ENCODE measurements around the gene TBC1D12.

- TF ChIP-seq, protein P1, sequence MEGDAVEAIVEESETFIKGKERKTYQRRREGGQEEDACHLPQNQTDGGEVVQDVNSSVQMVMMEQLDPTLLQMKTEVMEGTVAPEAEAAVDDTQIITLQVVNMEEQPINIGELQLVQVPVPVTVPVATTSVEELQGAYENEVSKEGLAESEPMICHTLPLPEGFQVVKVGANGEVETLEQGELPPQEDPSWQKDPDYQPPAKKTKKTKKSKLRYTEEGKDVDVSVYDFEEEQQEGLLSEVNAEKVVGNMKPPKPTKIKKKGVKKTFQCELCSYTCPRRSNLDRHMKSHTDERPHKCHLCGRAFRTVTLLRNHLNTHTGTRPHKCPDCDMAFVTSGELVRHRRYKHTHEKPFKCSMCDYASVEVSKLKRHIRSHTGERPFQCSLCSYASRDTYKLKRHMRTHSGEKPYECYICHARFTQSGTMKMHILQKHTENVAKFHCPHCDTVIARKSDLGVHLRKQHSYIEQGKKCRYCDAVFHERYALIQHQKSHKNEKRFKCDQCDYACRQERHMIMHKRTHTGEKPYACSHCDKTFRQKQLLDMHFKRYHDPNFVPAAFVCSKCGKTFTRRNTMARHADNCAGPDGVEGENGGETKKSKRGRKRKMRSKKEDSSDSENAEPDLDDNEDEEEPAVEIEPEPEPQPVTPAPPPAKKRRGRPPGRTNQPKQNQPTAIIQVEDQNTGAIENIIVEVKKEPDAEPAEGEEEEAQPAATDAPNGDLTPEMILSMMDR (IDR thresholded peaks at IDR 0.05), result no peak
- no peak for TF ChIP-seq POLR2A (IDR thresholded peaks at IDR 0.05)
Observed at GRCh38 chr10:94443047-94443446, 40.7 kb downstream of the TBC1D12 start.
